IPS-18a (cell line): ENCODE data around the gene ST6GALNAC6.
"Not testable (repeated sequence)": the region's sequence is repeated elsewhere in the genome, so short reads cannot be mapped to it uniquely, and the experiment has no call there.

Experiments used
- H3K27ac ChIP-seq: one replicate; pipeline ENCODE4 v1.5.1; 2013; ENCODE audit warnings: low read length
- H3K27me3 ChIP-seq: one replicate; pipeline ENCODE4 v1.6.1; 2013; ENCODE audit warnings: mild to moderate bottlenecking, low read length; ENCODE audit not compliant: control insufficient read depth, insufficient read depth
- H3K36me3 ChIP-seq: one replicate; pipeline ENCODE4 v1.6.1; 2013; ENCODE audit warnings: low read depth, low read length; ENCODE audit not compliant: control insufficient read depth
- H3K4me1 ChIP-seq: one replicate; pipeline ENCODE4 v1.6.1; 2013; ENCODE audit warnings: low read depth, low read length; ENCODE audit not compliant: control insufficient read depth
- H3K4me3 ChIP-seq: one replicate; pipeline ENCODE4 v1.5.1; 2013; ENCODE audit warnings: low read length
- H3K9ac ChIP-seq: one replicate; pipeline ENCODE4 v1.6.1; 2013; ENCODE audit warnings: mild to moderate bottlenecking, low read length, moderate library complexity
- H3K9me3 ChIP-seq: one replicate; pipeline ENCODE4 v1.6.1; 2013; ENCODE audit warnings: low read depth, low read length; ENCODE audit not compliant: control insufficient read depth

The ST6GALNAC6 gene

GRCh38 chr9:127874301-127875221 is 24.8 kb downstream of the ST6GALNAC6 start:
- Histone ChIP-seq H3K4me1 (no peaks in the 10 kb centered on the region), H3K36me3 (no peaks in the 10 kb centered on the region), H3K9ac (no peak overlapping the region), H3K27me3 (peaks cover 5% of the 10 kb centered on the region), H3K9me3 (no peaks in the 10 kb centered on the region), H3K4me3 (no peak overlapping the region), H3K27ac (no peak overlapping the region)

GRCh38 chr9:127873886-127874285 is 25.5 kb downstream of the ST6GALNAC6 start:
- Histone ChIP-seq H3K27ac (no peak overlapping the region), H3K27me3 (peaks cover 5% of the 10 kb centered on the region), H3K9ac (no peak overlapping the region), H3K4me1 (no peaks in the 10 kb centered on the region), H3K36me3 (no peaks in the 10 kb centered on the region), H3K9me3 (no peaks in the 10 kb centered on the region), H3K4me3 (no peak overlapping the region)

- H3K4me3 ChIP-seq = no peak overlapping the region
- H3K9ac ChIP-seq = no peak overlapping the region
- H3K9me3 ChIP-seq = no peaks in the 10 kb centered on the region
- H3K27me3 ChIP-seq = peaks cover under 1% of the 10 kb centered on the region
- H3K4me1 ChIP-seq = no peaks in the 10 kb centered on the region
- no peaks in the 10 kb centered on the region for H3K36me3 ChIP-seq
- no peak overlapping the region for H3K27ac ChIP-seq
Observed at GRCh38 chr9:127873223-127873691, 26.1 kb downstream of the ST6GALNAC6 start.

GRCh38 chr9:127872369-127873222 is 26.8 kb downstream of the ST6GALNAC6 start:
- H3K4me3 ChIP-seq = no peak overlapping the region
- no peaks in the 10 kb centered on the region for H3K4me1 ChIP-seq
- no peaks in the 10 kb centered on the region for H3K36me3 ChIP-seq
- H3K27ac ChIP-seq = no peak overlapping the region
- no peaks in the 10 kb centered on the region for H3K27me3 ChIP-seq
- H3K9me3 ChIP-seq = no peaks in the 10 kb centered on the region
- H3K9ac ChIP-seq = no peak overlapping the region

- Histone ChIP-seq H3K36me3 (no peaks in the 10 kb centered on the region), H3K4me3 (no peak overlapping the region), H3K27ac (no peak overlapping the region), H3K9me3 (no peaks in the 10 kb centered on the region), H3K4me1 (no peaks in the 10 kb centered on the region), H3K27me3 (no peaks in the 10 kb centered on the region), H3K9ac (no peak overlapping the region)
Observed at GRCh38 chr9:127871531-127871930, 27.9 kb downstream of the ST6GALNAC6 start.

- Histone ChIP-seq H3K36me3 (no peaks in the 10 kb centered on the region), H3K4me3 (no peak overlapping the region), H3K9me3 (no peaks in the 10 kb centered on the region), H3K27me3 (no peaks in the 10 kb centered on the region), H3K27ac (no peak overlapping the region), H3K4me1 (no peaks in the 10 kb centered on the region), H3K9ac (no peak overlapping the region)
Observed at GRCh38 chr9:127870887-127871286, 28.5 kb downstream of the ST6GALNAC6 start.

- not testable (repeated sequence) for H3K9ac ChIP-seq, H3K9me3 ChIP-seq, H3K27ac ChIP-seq, H3K4me3 ChIP-seq, H3K4me1 ChIP-seq, H3K36me3 ChIP-seq, H3K27me3 ChIP-seq
Observed at GRCh38 chr9:127870153-127870491, 29.3 kb downstream of the ST6GALNAC6 start.

- H3K27me3 ChIP-seq = no peaks in the 10 kb centered on the region
- no peak overlapping the region for H3K4me3 ChIP-seq
- H3K27ac ChIP-seq = no peak overlapping the region
- H3K36me3 ChIP-seq = no peaks in the 10 kb centered on the region
- H3K9ac ChIP-seq = no peak overlapping the region
- H3K4me1 ChIP-seq = no peaks in the 10 kb centered on the region
- H3K9me3 ChIP-seq = no peaks in the 10 kb centered on the region
Observed at GRCh38 chr9:127869310-127870152, 29.9 kb downstream of the ST6GALNAC6 start.

- H3K9me3 ChIP-seq = no peaks in the 10 kb centered on the region
- H3K4me1 ChIP-seq = no peaks in the 10 kb centered on the region
- H3K4me3 ChIP-seq = no peak overlapping the region
- no peak overlapping the region for H3K27ac ChIP-seq
- no peaks in the 10 kb centered on the region for H3K27me3 ChIP-seq
- no peak overlapping the region for H3K9ac ChIP-seq
- H3K36me3 ChIP-seq = no peaks in the 10 kb centered on the region
Observed at GRCh38 chr9:127868278-127868902, 31.0 kb downstream of the ST6GALNAC6 start.

- Histone ChIP-seq H3K9ac (no peak overlapping the region), H3K27me3 (no peaks in the 10 kb centered on the region), H3K36me3 (no peaks in the 10 kb centered on the region), H3K9me3 (no peaks in the 10 kb centered on the region), H3K27ac (no peak overlapping the region), H3K4me1 (no peaks in the 10 kb centered on the region), H3K4me3 (no peak overlapping the region)
Observed at GRCh38 chr9:127867356-127868277, 31.8 kb downstream of the ST6GALNAC6 start.
